Measurements from ENCODE around the gene SLU7. TPM values are rescaled to one million over a fixed set of nuclear protein-coding genes. Genes with fewer than 3 reads are reported as not detected.

The SLU7 gene
- total RNA-seq, 2 experiments from 2014 or later = 99.9 to 106 TPM

- Histone ChIP-seq H3K9me3 (ENCODE audit: control insufficient read depth in 1 of 2, insufficient read depth in 1 of 2, low read length in 2 of 2) (no peaks in the 10 kb centered on the region), H3K4me1 (ENCODE audit: insufficient read depth, low read length) (peaks cover 9% of the 10 kb centered on the region), H3K27ac (ENCODE audit: low read depth in 1 of 2, low read length in 2 of 2) (no peak overlapping the region), H3K27me3 (ENCODE audit: control insufficient read depth in 1 of 2, insufficient read depth in 2 of 2, low read length in 2 of 2) (no peaks in the 10 kb centered on the region), H3K4me3 (ENCODE audit: low read length) (no peak overlapping the region), H3K36me3 (ENCODE audit: insufficient read depth, low read length) (no peaks in the 10 kb centered on the region)
- ChIA-PET CTCF (no interaction called here), POLR2A (no interaction called here)
- intact Hi-C loops (cut with DNase I, micrococcal nuclease) = no loop called here
- no peaks in the 10 kb centered on the region for H3K4me1 Mint-ChIP-seq (ENCODE audit: low read depth)
- H3K36me3 Mint-ChIP-seq (ENCODE audit: low read depth) = no peaks in the 10 kb centered on the region
- H3K27me3 Mint-ChIP-seq = no peaks in the 10 kb centered on the region
- no peak for TF ChIP-seq CTCF (IDR thresholded peaks at IDR 0.05)
- no peak overlapping the region for H3K4me3 Mint-ChIP-seq
- DNase-seq (no peak), ATAC-seq (ENCODE audit: poor library complexity) (no peak)
- peaks cover 2% of the 10 kb centered on the region for H3K9me3 Mint-ChIP-seq
- no peak overlapping the region for H3K27ac Mint-ChIP-seq
These were observed 26.3 kb upstream of the SLU7 start for GRCh38 chr5:160445132-160445531.

DNA sequence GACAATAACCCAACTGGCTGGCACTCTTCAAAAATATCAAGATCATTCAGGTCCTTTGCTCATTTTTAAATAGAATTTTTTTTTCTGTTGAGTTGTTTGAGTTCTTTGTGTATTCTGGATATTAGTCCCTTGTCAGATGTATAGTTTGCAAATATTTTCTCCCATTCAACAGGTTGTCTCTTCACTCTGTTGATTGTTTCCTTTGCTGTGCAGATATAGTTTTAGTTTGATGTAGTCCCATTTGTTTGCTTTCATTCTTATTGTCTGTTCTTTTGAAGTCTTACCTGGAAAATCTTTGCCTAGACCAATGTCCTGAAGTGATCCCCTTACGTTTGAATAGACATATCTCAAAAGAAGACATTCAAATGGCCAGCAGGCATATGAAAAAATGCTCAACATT, 25.5 kb upstream of the SLU7 start:
- CTCF ChIA-PET = no interaction called here

DNA sequence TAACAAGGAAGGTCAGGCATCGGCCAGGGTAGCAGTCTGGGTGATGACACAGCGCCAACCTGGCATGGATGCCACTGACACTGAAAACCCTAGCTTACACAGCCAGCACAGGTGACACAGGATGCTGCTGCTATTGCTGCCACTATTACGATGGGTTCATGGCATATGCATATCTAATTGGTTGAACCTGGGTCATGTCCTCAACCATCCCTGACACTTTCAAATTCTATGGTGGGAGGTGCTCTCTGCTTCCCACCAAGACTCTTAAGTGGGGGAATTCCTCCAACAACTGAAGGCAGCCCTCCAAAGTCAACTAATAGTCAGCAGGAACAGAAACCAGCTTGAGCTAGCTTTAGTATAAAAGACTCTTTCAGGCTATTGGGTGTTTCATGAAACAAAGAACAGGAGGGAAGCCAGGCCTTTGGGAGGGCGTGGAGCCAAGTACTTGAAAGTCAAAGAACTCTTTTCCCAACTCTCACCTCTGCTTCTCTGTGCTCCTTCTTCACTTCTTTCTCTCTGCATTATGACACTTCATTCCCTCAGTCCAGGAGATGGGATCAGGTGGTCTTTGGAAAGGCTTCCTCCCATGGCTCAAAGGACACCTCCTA, 24.0 kb upstream of the SLU7 start:
- Histone ChIP-seq H3K36me3 (ENCODE audit: insufficient read depth, low read length) (no peaks in the 10 kb centered on the region), H3K27ac (ENCODE audit: low read depth in 1 of 2, low read length in 2 of 2) (no peak overlapping the region), H3K9me3 (ENCODE audit: control insufficient read depth in 1 of 2, insufficient read depth in 1 of 2, low read length in 2 of 2) (no peaks in the 10 kb centered on the region), H3K4me3 (ENCODE audit: low read length) (no peak overlapping the region), H3K4me1 (ENCODE audit: insufficient read depth, low read length) (peaks cover 18% of the 10 kb centered on the region), H3K27me3 (ENCODE audit: control insufficient read depth in 1 of 2, insufficient read depth in 2 of 2, low read length in 2 of 2) (no peaks in the 10 kb centered on the region)
- Mint-ChIP-seq H3K4me3 (no peak overlapping the region), H3K27me3 (no peaks in the 10 kb centered on the region), H3K36me3 (ENCODE audit: low read depth) (no peaks in the 10 kb centered on the region), H3K9me3 (no peaks in the 10 kb centered on the region), H3K4me1 (ENCODE audit: low read depth) (peaks cover 4% of the 10 kb centered on the region), H3K27ac (no peak overlapping the region)
- POLR2A ChIA-PET = no interaction called here
- no peak for TF ChIP-seq CTCF (IDR thresholded peaks at IDR 0.05)
- intact Hi-C loops (cut with DNase I, micrococcal nuclease) = no loop called here
- ATAC-seq (ENCODE audit: poor library complexity) = no peak
- CTCF ChIA-PET = no interaction called here
- no peak for DNase-seq

More for the DNA sequence above, 25.5 kb upstream of the SLU7 start:
- H3K36me3 Mint-ChIP-seq (ENCODE audit: low read depth) = no peaks in the 10 kb centered on the region
- no peaks in the 10 kb centered on the region for H3K27me3 Mint-ChIP-seq
- no peak overlapping the region for H3K27ac ChIP-seq (ENCODE audit: low read depth in 1 of 2, low read length in 2 of 2)
- DNase-seq (no peak), ATAC-seq (ENCODE audit: poor library complexity) (no peak)
- TF ChIP-seq CTCF (IDR thresholded peaks at IDR 0.05) = no peak
- no peaks in the 10 kb centered on the region for H3K36me3 ChIP-seq (ENCODE audit: insufficient read depth, low read length)
- H3K4me1 Mint-ChIP-seq (ENCODE audit: low read depth) = no peaks in the 10 kb centered on the region
- no peak overlapping the region for H3K27ac Mint-ChIP-seq
- H3K4me1 ChIP-seq (ENCODE audit: insufficient read depth, low read length) = peaks cover 9% of the 10 kb centered on the region
- no peaks in the 10 kb centered on the region for H3K9me3 ChIP-seq (ENCODE audit: control insufficient read depth in 1 of 2, insufficient read depth in 1 of 2, low read length in 2 of 2)
- POLR2A ChIA-PET = no interaction called here
- H3K9me3 Mint-ChIP-seq = no peaks in the 10 kb centered on the region
- no peak overlapping the region for H3K4me3 Mint-ChIP-seq
- intact Hi-C loops (cut with DNase I, micrococcal nuclease) = no loop called here
- no peaks in the 10 kb centered on the region for H3K27me3 ChIP-seq (ENCODE audit: control insufficient read depth in 1 of 2, insufficient read depth in 2 of 2, low read length in 2 of 2)
- H3K4me3 ChIP-seq (ENCODE audit: low read length) = no peak overlapping the region

Data from CD4-positive, alpha-beta T cell (primary cell).